ENCODE measurements around the gene ARHGAP15. TPM values are rescaled to one million over a fixed set of nuclear protein-coding genes. Genes with fewer than 3 reads are reported as not detected.

The ARHGAP15 gene
- total RNA-seq, 1 donor from 2014 or later, result 33.8 TPM

GRCh38 chr2:143694335-143694734 lies 565.1 kb downstream of the ARHGAP15 start:
- no peak for DNase-seq

GRCh38 chr2:143696651-143697050 lies 567.4 kb downstream of the ARHGAP15 start:
- no peak for DNase-seq

GRCh38 chr2:143697744-143698143 lies 568.5 kb downstream of the ARHGAP15 start:
- DNase-seq, result no peak

- DNase-seq, result no peak
Observed at GRCh38 chr2:143698352-143698751, 569.1 kb downstream of the ARHGAP15 start.

GRCh38 chr2:143698888-143699570 lies 569.8 kb downstream of the ARHGAP15 start:
- DNase-seq, result no peak

- no peak for DNase-seq
Observed at GRCh38 chr2:143700865-143701264, 571.6 kb downstream of the ARHGAP15 start.

- DNase-seq, result no peak
Observed at GRCh38 chr2:143701785-143702184, 572.6 kb downstream of the ARHGAP15 start.

- DNase-seq, result no peak
Observed at GRCh38 chr2:143702931-143703330, 573.7 kb downstream of the ARHGAP15 start.

- no peak for DNase-seq
Observed at GRCh38 chr2:143704451-143705106, 575.4 kb downstream of the ARHGAP15 start.

GRCh38 chr2:143705108-143705707 lies 576.0 kb downstream of the ARHGAP15 start:
- DNase-seq, result no peak

- no peak for DNase-seq
Observed at GRCh38 chr2:143706354-143706753, 577.1 kb downstream of the ARHGAP15 start.

- DNase-seq, result no peak
Observed at GRCh38 chr2:143708682-143709081, 579.5 kb downstream of the ARHGAP15 start.

- no peak for DNase-seq
Observed at GRCh38 chr2:143710196-143710595, 581.0 kb downstream of the ARHGAP15 start.

GRCh38 chr2:143710879-143711278 lies 581.7 kb downstream of the ARHGAP15 start:
- DNase-seq, result no peak

GRCh38 chr2:143716522-143716921 lies 587.3 kb downstream of the ARHGAP15 start:
- no peak for DNase-seq

GRCh38 chr2:143717053-143717452 lies 587.8 kb downstream of the ARHGAP15 start:
- DNase-seq, result no peak

GRCh38 chr2:143717536-143718168 lies 588.4 kb downstream of the ARHGAP15 start:
- no peak for DNase-seq

- DNase-seq, result no peak
Observed at GRCh38 chr2:143718745-143719144, 589.5 kb downstream of the ARHGAP15 start.

GRCh38 chr2:143719406-143719805 lies 590.2 kb downstream of the ARHGAP15 start:
- DNase-seq, result no peak

- no peak for DNase-seq
Observed at GRCh38 chr2:143720095-143720664, 591.0 kb downstream of the ARHGAP15 start.

GRCh38 chr2:143725400-143725799 lies 596.2 kb downstream of the ARHGAP15 start:
- no peak for DNase-seq

- peak; percentile 90 for DNase-seq
Observed at GRCh38 chr2:143726151-143726845, 597.1 kb downstream of the ARHGAP15 start.
